ENCODE data around the gene MARS1. TPM values are rescaled to one million over a fixed set of nuclear protein-coding genes. Genes with fewer than 3 reads are reported as not detected.
"Not testable (repeated sequence)": the region's sequence is repeated elsewhere in the genome, so short reads cannot be mapped to it uniquely, and the experiment has no call there.

MARS1 gene
- 10 to 100 TPM; 57.0 to 93.4 (median 62.6) TPM for polyA plus RNA-seq
- long read RNA-seq, donor 1, transcript MARS-201 (21 exons, 2,905 nt) = major isoform, 6 of 22 reads
- long read RNA-seq, donor 1, partial matches to known transcripts = 9 of 22 reads
- long read RNA-seq, donor 1, other reads (novel, unspliced or antisense) = 0 of 22 reads
- long read RNA-seq, donor 2, partial matches to known transcripts = 0 of 3 reads
- long read RNA-seq, donor 2, other reads (novel, unspliced or antisense) = 0 of 3 reads
- long read RNA-seq, donor 3, partial matches to known transcripts = 6 of 9 reads
- long read RNA-seq, donor 3, other reads (novel, unspliced or antisense) = 0 of 9 reads
- long read RNA-seq, donor 4 = 0 reads
- long read RNA-seq, donor 5, partial matches to known transcripts = 25 of 26 reads
- long read RNA-seq, donor 5, other reads (novel, unspliced or antisense) = 0 of 26 reads
- long read RNA-seq, donor 6, partial matches to known transcripts = 17 of 22 reads
- long read RNA-seq, donor 6, other reads (novel, unspliced or antisense) = 0 of 22 reads
- long read RNA-seq, donor 7 = 0 reads
- long read RNA-seq, donor 8, partial matches to known transcripts = 0 of 1 reads
- long read RNA-seq, donor 8, other reads (novel, unspliced or antisense) = 0 of 1 reads
- long read RNA-seq, donor 9, partial matches to known transcripts = 0 of 3 reads
- long read RNA-seq, donor 9, other reads (novel, unspliced or antisense) = 0 of 3 reads
- long read RNA-seq, donor 10, transcript MARS-201 (21 exons, 2,905 nt) = major isoform, 5 of 34 reads
- long read RNA-seq, donor 10, partial matches to known transcripts = 27 of 34 reads
- long read RNA-seq, donor 10, other reads (novel, unspliced or antisense) = 0 of 34 reads

DNA sequence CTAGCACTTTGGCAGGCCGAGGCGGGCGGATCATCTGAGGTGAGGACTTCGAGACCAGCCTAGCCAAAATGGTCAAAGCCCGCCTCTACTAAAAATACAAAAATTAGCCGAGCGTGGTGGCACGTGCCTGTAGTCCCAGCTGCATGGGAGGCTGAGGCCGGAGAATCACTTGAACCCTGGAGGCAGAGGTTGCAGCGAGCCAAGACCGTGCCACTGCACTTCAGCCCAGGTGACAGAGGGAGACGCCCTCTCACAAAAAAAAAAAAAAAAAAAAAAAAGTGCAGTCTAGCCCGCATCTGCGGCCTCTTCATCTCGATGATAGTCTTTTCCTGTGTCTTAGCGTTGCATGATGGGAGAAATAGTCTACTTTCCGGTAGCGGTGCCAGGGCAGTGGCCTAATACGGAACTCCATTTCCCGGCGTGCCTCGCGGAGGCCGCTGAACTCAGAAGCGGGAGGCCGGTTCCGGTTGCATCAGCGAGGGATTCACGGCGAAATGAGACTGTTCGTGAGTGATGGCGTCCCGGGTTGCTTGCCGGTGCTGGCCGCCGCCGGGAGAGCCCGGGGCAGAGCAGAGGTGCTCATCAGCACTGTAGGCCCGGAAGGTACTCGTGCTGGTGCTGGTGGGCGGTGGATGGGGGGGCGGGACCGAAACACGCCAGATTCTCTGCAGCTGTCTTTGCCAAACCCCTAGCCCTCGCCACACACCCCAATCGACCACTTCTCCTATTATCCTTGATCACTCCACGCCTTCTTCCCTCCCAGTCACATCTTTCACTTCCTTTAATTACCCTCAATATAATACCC lies at the start of gene MARS1:
MARS1 (plus strand) TSS at position 472 of the 805 bp plus-strand sequence; CDS start at position 495, 23 bp downstream.
- no peaks in the 10 kb centered on the region for H3K9me3 ChIP-seq (ENCODE audit: control insufficient read depth in 2 of 2, insufficient read depth in 1 of 2, low read depth in 1 of 2, low read length in 1 of 2)
- DNase-seq (peak; percentile 97 to 99), FAIRE-seq (no peak)
- H3K27me3 ChIP-seq (ENCODE audit: control insufficient read depth in 3 of 3, insufficient read depth in 3 of 3, low read length in 3 of 3) = no peaks in the 10 kb centered on the region
- peak within 1 kb of the TSS; percentile 91 to 95 (median 92) for H3K4me3 ChIP-seq (ENCODE audit: low read depth in 1 of 3, low read length in 3 of 3)
- peaks cover 0 to 6% (median 0%) of the 10 kb centered on the region in 3 donors for H3K4me1 ChIP-seq (ENCODE audit: control insufficient read depth in 3 of 3, insufficient read depth in 2 of 3, low read depth in 1 of 3, low read length in 2 of 3)
- peak within 1 kb of the TSS; percentile 62 to 92 (median 67) for H3K27ac ChIP-seq (ENCODE audit: low read depth in 1 of 3, low read length in 2 of 3)
- peaks cover 5 to 26% (median 13%) of the 10 kb centered on the region in 3 donors for H3K36me3 ChIP-seq (ENCODE audit: control insufficient read depth in 3 of 3, insufficient read depth in 2 of 3, low read depth in 1 of 3, low read length in 3 of 3)
- WGBS, 3 donors = 5 to 7% (median 5%) methylated on average over 44 to 47 of the region's 47 CpGs

GRCh38 chr12:57438400-57438799 lies 49.5 kb upstream of the MARS1 start:
- 50 to 70% (median 50%) methylated on average over 1 of the region's 1 CpG for WGBS, 3 donors
- H3K4me3 ChIP-seq (ENCODE audit: low read depth in 1 of 3, low read length in 3 of 3) = no peak overlapping the region
- FAIRE-seq (no peak), DNase-seq (no peak)
- H3K9me3 ChIP-seq (ENCODE audit: control insufficient read depth in 2 of 2, insufficient read depth in 1 of 2, low read depth in 1 of 2, low read length in 1 of 2) = peaks cover 0 to 4% of the 10 kb centered on the region in 2 donors
- peaks cover 0 to 8% (median 0%) of the 10 kb centered on the region in 3 donors for H3K4me1 ChIP-seq (ENCODE audit: control insufficient read depth in 3 of 3, insufficient read depth in 2 of 3, low read depth in 1 of 3, low read length in 2 of 3)
- H3K36me3 ChIP-seq (ENCODE audit: control insufficient read depth in 3 of 3, insufficient read depth in 2 of 3, low read depth in 1 of 3, low read length in 3 of 3) = no peaks in the 10 kb centered on the region
- H3K27ac ChIP-seq (ENCODE audit: low read depth in 1 of 3, low read length in 2 of 3) = no peak overlapping the region
- H3K27me3 ChIP-seq (ENCODE audit: control insufficient read depth in 3 of 3, insufficient read depth in 3 of 3, low read length in 3 of 3) = no peaks in the 10 kb centered on the region

DNA sequence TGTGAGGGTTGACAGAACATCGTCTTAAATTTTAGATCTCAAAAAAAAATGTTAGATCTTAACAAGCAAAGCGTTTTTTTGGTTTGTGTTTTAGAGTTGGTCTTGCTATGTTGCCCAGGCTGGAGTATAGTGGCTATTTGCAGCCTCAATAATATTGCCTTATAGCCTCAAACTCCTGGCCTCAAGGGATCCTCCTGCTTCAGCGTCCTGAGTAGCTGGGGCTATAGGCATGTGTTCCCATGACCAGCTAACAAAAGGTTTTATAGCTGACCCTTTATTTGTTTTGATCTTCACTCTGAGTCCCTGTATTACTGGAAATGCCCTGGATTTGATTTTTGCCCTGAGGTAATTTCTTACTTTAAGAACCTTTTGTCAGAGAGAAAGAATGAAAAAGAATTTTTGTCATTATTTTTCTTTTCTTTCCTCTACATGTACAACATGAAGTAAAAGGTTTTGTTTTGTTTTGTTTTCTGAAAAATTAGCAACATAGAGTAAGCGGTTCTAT lies 48.1 kb upstream of the MARS1 start:
- no peaks in the 10 kb centered on the region for H3K27me3 ChIP-seq (ENCODE audit: control insufficient read depth in 3 of 3, insufficient read depth in 3 of 3, low read length in 3 of 3)
- no peak overlapping the region for H3K4me3 ChIP-seq (ENCODE audit: low read depth in 1 of 3, low read length in 3 of 3)
- H3K9me3 ChIP-seq (ENCODE audit: control insufficient read depth in 2 of 2, insufficient read depth in 1 of 2, low read depth in 1 of 2, low read length in 1 of 2) = peaks cover 0 to 4% of the 10 kb centered on the region in 2 donors
- no peak for FAIRE-seq
- no peaks in the 10 kb centered on the region for H3K36me3 ChIP-seq (ENCODE audit: control insufficient read depth in 3 of 3, insufficient read depth in 2 of 3, low read depth in 1 of 3, low read length in 3 of 3)
- H3K27ac ChIP-seq (ENCODE audit: low read depth in 1 of 3, low read length in 2 of 3) = no peak overlapping the region
- peaks cover 0 to 2% (median 0%) of the 10 kb centered on the region in 3 donors for H3K4me1 ChIP-seq (ENCODE audit: control insufficient read depth in 3 of 3, insufficient read depth in 2 of 3, low read depth in 1 of 3, low read length in 2 of 3)
- 84 to 87% (median 85%) methylated on average over 4 of the region's 4 CpGs for WGBS, 3 donors
- DNase-seq = no peak

DNA sequence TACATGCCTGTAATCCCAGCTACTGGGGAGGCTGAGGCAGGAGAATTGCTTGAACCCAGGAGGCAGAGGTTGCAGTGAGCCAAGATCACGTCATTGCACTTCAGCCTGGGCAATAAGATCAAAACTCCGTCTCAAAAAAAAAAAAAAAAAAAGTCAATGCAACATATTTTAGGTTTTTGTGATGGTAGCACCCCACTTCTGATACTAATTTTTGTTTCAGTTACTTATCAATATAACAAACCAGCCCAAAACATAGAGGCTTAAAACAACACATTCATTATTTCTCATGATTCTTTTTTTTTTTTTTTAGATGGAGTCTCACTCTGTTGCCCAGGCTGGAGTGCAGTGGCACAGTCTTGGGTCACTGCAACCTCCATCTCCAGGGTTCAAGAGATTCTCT lies 46.5 kb upstream of the MARS1 start:
- not testable (repeated sequence) for H3K36me3 ChIP-seq (ENCODE audit: control insufficient read depth in 3 of 3, insufficient read depth in 2 of 3, low read depth in 1 of 3, low read length in 3 of 3); H3K27me3 ChIP-seq (ENCODE audit: control insufficient read depth in 3 of 3, insufficient read depth in 3 of 3, low read length in 3 of 3); FAIRE-seq; DNase-seq; H3K27ac ChIP-seq (ENCODE audit: low read depth in 1 of 3, low read length in 2 of 3); H3K9me3 ChIP-seq (ENCODE audit: control insufficient read depth in 2 of 2, insufficient read depth in 1 of 2, low read depth in 1 of 2, low read length in 1 of 2); H3K4me1 ChIP-seq (ENCODE audit: control insufficient read depth in 3 of 3, insufficient read depth in 2 of 3, low read depth in 1 of 3, low read length in 2 of 3); H3K4me3 ChIP-seq (ENCODE audit: low read depth in 1 of 3, low read length in 3 of 3)
- 88 to 96% (median 91%) methylated on average over 2 of the region's 2 CpGs for WGBS, 3 donors

DNA sequence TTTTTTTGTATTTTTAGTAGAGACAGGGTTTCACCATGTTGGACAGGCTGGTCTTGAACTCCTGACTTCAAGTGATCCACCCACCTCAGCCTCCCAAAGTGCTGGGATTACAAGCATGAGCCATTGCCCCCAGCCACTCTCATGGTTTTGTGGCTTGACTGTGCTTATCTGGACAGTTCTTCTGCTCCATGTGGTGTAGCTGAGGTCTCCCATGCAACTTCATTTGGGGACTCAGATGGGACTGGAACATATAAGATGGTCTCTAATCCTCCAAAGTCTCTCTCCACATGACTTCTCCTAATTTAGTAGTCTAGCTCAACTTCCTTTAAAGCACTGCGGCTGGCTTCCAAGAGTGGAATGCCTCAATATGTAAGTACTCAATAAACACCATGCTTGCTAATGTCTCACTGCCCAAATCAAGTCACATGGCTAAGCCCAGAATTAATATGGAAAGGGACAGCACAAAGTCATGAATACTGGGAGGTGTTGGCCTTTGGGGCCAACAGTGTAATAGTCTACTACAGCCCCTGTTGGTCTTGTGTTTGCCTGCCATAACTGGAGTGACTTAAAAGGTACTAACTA lies 45.9 kb upstream of the MARS1 start:
- Histone ChIP-seq H3K36me3 (ENCODE audit: control insufficient read depth in 3 of 3, insufficient read depth in 2 of 3, low read depth in 1 of 3, low read length in 3 of 3) (no peaks in the 10 kb centered on the region), H3K27me3 (ENCODE audit: control insufficient read depth in 3 of 3, insufficient read depth in 3 of 3, low read length in 3 of 3) (no peaks in the 10 kb centered on the region), H3K27ac (ENCODE audit: low read depth in 1 of 3, low read length in 2 of 3) (no peak overlapping the region), H3K9me3 (ENCODE audit: control insufficient read depth in 2 of 2, insufficient read depth in 1 of 2, low read depth in 1 of 2, low read length in 1 of 2) (peaks cover 0 to 4% of the 10 kb centered on the region in 2 donors), H3K4me3 (ENCODE audit: low read depth in 1 of 3, low read length in 3 of 3) (no peak overlapping the region), H3K4me1 (ENCODE audit: control insufficient read depth in 3 of 3, insufficient read depth in 2 of 3, low read depth in 1 of 3, low read length in 2 of 3) (no peaks in the 10 kb centered on the region)
- 37 to 82% (median 55%) methylated on average over 1 of the region's 1 CpG for WGBS, 3 donors
- FAIRE-seq (no peak), DNase-seq (no peak)

- FAIRE-seq; H3K27ac ChIP-seq (ENCODE audit: low read depth in 1 of 3, low read length in 2 of 3); H3K4me3 ChIP-seq (ENCODE audit: low read depth in 1 of 3, low read length in 3 of 3); DNase-seq; H3K36me3 ChIP-seq (ENCODE audit: control insufficient read depth in 3 of 3, insufficient read depth in 2 of 3, low read depth in 1 of 3, low read length in 3 of 3); H3K4me1 ChIP-seq (ENCODE audit: control insufficient read depth in 3 of 3, insufficient read depth in 2 of 3, low read depth in 1 of 3, low read length in 2 of 3); H3K27me3 ChIP-seq (ENCODE audit: control insufficient read depth in 3 of 3, insufficient read depth in 3 of 3, low read length in 3 of 3): not testable (repeated sequence)
- peaks cover 0 to 11% of the 10 kb centered on the region in 2 donors for H3K9me3 ChIP-seq (ENCODE audit: control insufficient read depth in 2 of 2, insufficient read depth in 1 of 2, low read depth in 1 of 2, low read length in 1 of 2)
- WGBS, 3 donors = 79 to 85% (median 82%) methylated on average over 6 of the region's 6 CpGs
Measured at GRCh38 chr12:57444337-57444736, 43.5 kb upstream of the MARS1 start.

GRCh38 chr12:57444744-57445143 lies 43.1 kb upstream of the MARS1 start:
- H3K36me3 ChIP-seq (ENCODE audit: control insufficient read depth in 3 of 3, insufficient read depth in 2 of 3, low read depth in 1 of 3, low read length in 3 of 3) = no peaks in the 10 kb centered on the region
- peaks cover 0 to 11% of the 10 kb centered on the region in 2 donors for H3K9me3 ChIP-seq (ENCODE audit: control insufficient read depth in 2 of 2, insufficient read depth in 1 of 2, low read depth in 1 of 2, low read length in 1 of 2)
- no peak for DNase-seq
- no peak overlapping the region for H3K4me3 ChIP-seq (ENCODE audit: low read depth in 1 of 3, low read length in 3 of 3)
- H3K4me1 ChIP-seq (ENCODE audit: control insufficient read depth in 3 of 3, insufficient read depth in 2 of 3, low read depth in 1 of 3, low read length in 2 of 3) = no peaks in the 10 kb centered on the region
- no peak for FAIRE-seq
- H3K27me3 ChIP-seq (ENCODE audit: control insufficient read depth in 3 of 3, insufficient read depth in 3 of 3, low read length in 3 of 3) = no peaks in the 10 kb centered on the region
- H3K27ac ChIP-seq (ENCODE audit: low read depth in 1 of 3, low read length in 2 of 3) = no peak overlapping the region
- WGBS, 3 donors = 78 to 80% (median 79%) methylated on average over 5 of the region's 5 CpGs
